ENCODE data around the gene ZFHX3. TPM values are rescaled to one million over a fixed set of nuclear protein-coding genes. Genes with fewer than 3 reads are reported as not detected.

Gene ZFHX3
- total RNA-seq, 1 experiment from 2014 or later = 1.5 TPM

DNA sequence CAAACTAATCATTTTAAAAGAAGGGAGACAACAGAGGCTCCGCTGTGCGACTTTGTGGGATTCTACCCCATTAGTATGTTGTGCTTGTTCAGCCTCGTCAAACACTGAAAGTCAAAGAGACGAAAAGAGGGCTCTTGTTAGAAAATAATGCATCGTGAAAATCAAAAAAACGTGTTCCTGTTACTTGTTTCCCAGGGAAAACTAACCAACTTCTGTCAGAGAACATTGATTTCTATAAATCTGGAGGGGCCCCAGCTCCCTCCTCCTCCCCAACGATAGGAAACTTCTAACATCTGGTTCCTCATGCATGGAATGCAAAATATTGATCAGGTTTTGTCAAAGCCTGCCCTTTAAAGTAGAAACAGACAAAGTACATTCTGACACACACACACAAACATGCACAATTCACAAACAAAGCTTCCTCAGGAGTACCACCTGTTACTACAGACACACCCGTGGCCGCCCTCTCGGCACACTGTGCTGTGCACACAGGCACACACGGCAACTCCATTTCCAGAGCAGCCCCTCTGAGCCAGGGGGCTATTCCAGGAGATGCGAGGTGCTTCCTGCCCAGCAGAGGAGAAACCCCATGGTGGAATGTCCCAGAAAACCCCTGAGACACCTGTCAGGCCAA lies 151.3 kb downstream of the ZFHX3 start:
- no peak overlapping the region for H3K14ac ChIP-seq (ENCODE audit: insufficient read depth, low read length)
- no peaks in the 10 kb centered on the region for H3K9me3 ChIP-seq (ENCODE audit: control insufficient read depth, low read depth, low read length)
- Mint-ChIP-seq H3K4me3 (no peak overlapping the region), H3K36me3 (ENCODE audit: insufficient read depth in 1 of 3, low read depth in 3 of 3) (no peaks in the 10 kb centered on the region), H3K27me3 (ENCODE audit: low read depth) (peaks cover 12% of the 10 kb centered on the region; the same call in 1 of the 2 replicates), H3K4me1 (peaks cover 2 to 9% of the 10 kb centered on the region in 2 experiments; a peak in 2 of 4 replicates), H3K27ac (no peak overlapping the region; a peak in 1 of 7 replicates), H3K9me3 (no peaks in the 10 kb centered on the region)
- H2BK20ac ChIP-seq (ENCODE audit: low read depth, low read length, poor library complexity, severe bottlenecking) = no peak overlapping the region
- H3K9ac ChIP-seq (ENCODE audit: extremely low read depth, insufficient read length, low read length) = no peak overlapping the region
- no peak overlapping the region for H3K27ac ChIP-seq (ENCODE audit: insufficient read length, low read depth, low read length)
- no peak overlapping the region for H2BK120ac ChIP-seq (ENCODE audit: low read depth, low read length, poor library complexity, severe bottlenecking)
- no peak overlapping the region for H4K5ac ChIP-seq (ENCODE audit: insufficient read length, low read depth, low read length)
- no peak for DNase-seq
- no peaks in the 10 kb centered on the region for H3K27me3 ChIP-seq (ENCODE audit: insufficient read depth, low read length)
- H4K8ac ChIP-seq (replicated peaks; ENCODE audit: insufficient read length, low read depth, low read length) = no peak overlapping the region
- no peak overlapping the region for H3T11ph ChIP-seq (ENCODE audit: low read length)
- no peaks in the 10 kb centered on the region for H3K79me1 ChIP-seq (ENCODE audit: insufficient read depth, low read depth, low read length, poor library complexity, severe bottlenecking)
- WGBS (ENCODE audit: extremely low coverage, insufficient read length, low lambda C conversion rate) = no CpG with 5 or more reads among the region's 12 CpGs
- H3K4me2 ChIP-seq (ENCODE audit: insufficient read depth, insufficient read length, low read length) = no peak overlapping the region
- H4K20me1 ChIP-seq (ENCODE audit: control insufficient read depth, insufficient read depth, insufficient read length) = no peaks in the 10 kb centered on the region
- no peak overlapping the region for H3K4ac ChIP-seq (ENCODE audit: low read depth, low read length)
- H2AFZ ChIP-seq (ENCODE audit: low read length) = no peak overlapping the region
- TF ChIP-seq, protein P1, sequence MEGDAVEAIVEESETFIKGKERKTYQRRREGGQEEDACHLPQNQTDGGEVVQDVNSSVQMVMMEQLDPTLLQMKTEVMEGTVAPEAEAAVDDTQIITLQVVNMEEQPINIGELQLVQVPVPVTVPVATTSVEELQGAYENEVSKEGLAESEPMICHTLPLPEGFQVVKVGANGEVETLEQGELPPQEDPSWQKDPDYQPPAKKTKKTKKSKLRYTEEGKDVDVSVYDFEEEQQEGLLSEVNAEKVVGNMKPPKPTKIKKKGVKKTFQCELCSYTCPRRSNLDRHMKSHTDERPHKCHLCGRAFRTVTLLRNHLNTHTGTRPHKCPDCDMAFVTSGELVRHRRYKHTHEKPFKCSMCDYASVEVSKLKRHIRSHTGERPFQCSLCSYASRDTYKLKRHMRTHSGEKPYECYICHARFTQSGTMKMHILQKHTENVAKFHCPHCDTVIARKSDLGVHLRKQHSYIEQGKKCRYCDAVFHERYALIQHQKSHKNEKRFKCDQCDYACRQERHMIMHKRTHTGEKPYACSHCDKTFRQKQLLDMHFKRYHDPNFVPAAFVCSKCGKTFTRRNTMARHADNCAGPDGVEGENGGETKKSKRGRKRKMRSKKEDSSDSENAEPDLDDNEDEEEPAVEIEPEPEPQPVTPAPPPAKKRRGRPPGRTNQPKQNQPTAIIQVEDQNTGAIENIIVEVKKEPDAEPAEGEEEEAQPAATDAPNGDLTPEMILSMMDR (conservative IDR thresholded peaks at IDR 0.05) = no peak
- no peaks in the 10 kb centered on the region for H3K79me2 ChIP-seq (ENCODE audit: insufficient read depth, low read length)
- no peaks in the 10 kb centered on the region for H3K4me1 ChIP-seq (ENCODE audit: insufficient read depth, low read length)
- H2BK5ac ChIP-seq (ENCODE audit: insufficient read length, low read length) = no peak overlapping the region
- no peak overlapping the region for H3K18ac ChIP-seq (ENCODE audit: insufficient read length, low read depth, low read length)
- H2AK5ac ChIP-seq (ENCODE audit: insufficient read length, low read length) = no peak overlapping the region
- H3K23me2 ChIP-seq (ENCODE audit: insufficient read length, low read depth, low read length, poor library complexity, severe bottlenecking) = no peaks in the 10 kb centered on the region
- no peak overlapping the region for H2BK12ac ChIP-seq (ENCODE audit: insufficient read length, low read depth, low read length)
- no peak overlapping the region for H3K56ac ChIP-seq (ENCODE audit: insufficient read length, low read depth, low read length)
- no peak overlapping the region for H4K91ac ChIP-seq (ENCODE audit: insufficient read length, low read depth, low read length)
- H2BK15ac ChIP-seq (ENCODE audit: low read depth, low read length) = no peak overlapping the region
- H3K23ac ChIP-seq (ENCODE audit: insufficient read length, low read depth, low read length) = no peak overlapping the region

All from H9 (cell line).